Gastroesophageal sphincter (tissue), 3 donors: ENCODE results near the gene DCAF12L2.

Experiments used
- EP300 ChIP-seq: sonication (generic); formaldehyde crosslinking; IDR thresholded peaks from one replicate; pipeline ENCODE4 v1.6.1; 2017; ENCODE audit warnings: antibody characterized with exemption, mild to moderate bottlenecking
- POLR2A ChIP-seq, 2 donors: fragments of 450-650 bp; IDR thresholded peaks; one replicate each; pipeline ENCODE4 v1.6.1; 2017; ENCODE audit warnings: antibody characterized with exemption in 2 of 2, mild to moderate bottlenecking in 2 of 2, moderate library complexity in 1 of 2
- POLR2AphosphoS5 ChIP-seq: sonication (generic); formaldehyde crosslinking; IDR thresholded peaks from one replicate; pipeline ENCODE4 v1.6.1; 2017; ENCODE audit warnings: antibody characterized with exemption
- TF ChIP-seq, protein P1 (sequence below), 4 experiments: fragments of 200-600 bp in 2 of 4; fragments of 450-650 bp in 2 of 4; sonication (generic) in 1 of 4; IDR thresholded peaks; one replicate each; pipeline ENCODE4 v1.5.1; 2017 to 2019; ENCODE audit warnings: antibody characterized with exemption in 4 of 4, mild to moderate bottlenecking in 2 of 4, moderate library complexity in 2 of 4

GRCh38 chrX:126165721-126166461 lies at the start of gene DCAF12L2:
- TF ChIP-seq, protein P1, sequence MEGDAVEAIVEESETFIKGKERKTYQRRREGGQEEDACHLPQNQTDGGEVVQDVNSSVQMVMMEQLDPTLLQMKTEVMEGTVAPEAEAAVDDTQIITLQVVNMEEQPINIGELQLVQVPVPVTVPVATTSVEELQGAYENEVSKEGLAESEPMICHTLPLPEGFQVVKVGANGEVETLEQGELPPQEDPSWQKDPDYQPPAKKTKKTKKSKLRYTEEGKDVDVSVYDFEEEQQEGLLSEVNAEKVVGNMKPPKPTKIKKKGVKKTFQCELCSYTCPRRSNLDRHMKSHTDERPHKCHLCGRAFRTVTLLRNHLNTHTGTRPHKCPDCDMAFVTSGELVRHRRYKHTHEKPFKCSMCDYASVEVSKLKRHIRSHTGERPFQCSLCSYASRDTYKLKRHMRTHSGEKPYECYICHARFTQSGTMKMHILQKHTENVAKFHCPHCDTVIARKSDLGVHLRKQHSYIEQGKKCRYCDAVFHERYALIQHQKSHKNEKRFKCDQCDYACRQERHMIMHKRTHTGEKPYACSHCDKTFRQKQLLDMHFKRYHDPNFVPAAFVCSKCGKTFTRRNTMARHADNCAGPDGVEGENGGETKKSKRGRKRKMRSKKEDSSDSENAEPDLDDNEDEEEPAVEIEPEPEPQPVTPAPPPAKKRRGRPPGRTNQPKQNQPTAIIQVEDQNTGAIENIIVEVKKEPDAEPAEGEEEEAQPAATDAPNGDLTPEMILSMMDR (IDR thresholded peaks at IDR 0.05) = no peak
- TF ChIP-seq EP300 = no peak
- no peak for TF ChIP-seq POLR2A (IDR thresholded peaks at IDR 0.05)
- no peak for TF ChIP-seq POLR2AphosphoS5
